Lung (tissue), 12 donors: Measurements from ENCODE around the gene MSRB3. TPM values are rescaled to one million over a fixed set of nuclear protein-coding genes. Genes with fewer than 3 reads are reported as not detected.

ENCODE experiments used
- ATAC-seq: fragments of 200-7000 bp; cut with Tn5 transposase; one replicate; pipeline ENCODE4 v1.9.1; 2020; ENCODE audit warnings: moderate number of reproducible peaks; ENCODE audit not compliant: insufficient read depth, low FRiP score
- DNase-seq, 3 donors: peaks; one replicate each; pipeline ENCODE4 v3.0.0-alpha.2; 2013 to 2017
- H3K27ac ChIP-seq, 2 donors: one replicate each; pipeline ENCODE4 v1.5.1; 2013; ENCODE audit warnings: mild to moderate bottlenecking in 2 of 2, moderate library complexity in 2 of 2, control low read depth in 1 of 2, inconsistent platforms in 1 of 2, low read depth in 1 of 2, low read length in 1 of 2
- H3K27me3 ChIP-seq, 3 donors: one replicate each; pipeline ENCODE4 v1.5.1; 2013; ENCODE audit warnings: low read length in 2 of 3; ENCODE audit not compliant: control insufficient read depth in 3 of 3, insufficient read depth in 3 of 3
- H3K36me3 ChIP-seq, 4 donors: one replicate each; pipeline ENCODE4 v1.5.1; 2013; ENCODE audit warnings: low read length in 4 of 4, mild to moderate bottlenecking in 1 of 4, moderate library complexity in 1 of 4; ENCODE audit not compliant: control insufficient read depth in 4 of 4, insufficient read depth in 4 of 4
- H3K4me1 ChIP-seq, 5 donors: one replicate each; pipeline ENCODE4 v1.5.1; 2013; ENCODE audit warnings: low read length in 5 of 5, mild to moderate bottlenecking in 2 of 5, moderate library complexity in 1 of 5; ENCODE audit not compliant: control insufficient read depth in 5 of 5, insufficient read depth in 5 of 5
- H3K4me3 ChIP-seq: one replicate; pipeline ENCODE4 v1.5.1; 2013; ENCODE audit warnings: mild to moderate bottlenecking, control low read depth, moderate library complexity
- H3K9ac ChIP-seq, 2 donors: one replicate each; pipeline ENCODE4 v1.5.1; 2013; ENCODE audit warnings: low read length in 2 of 2, control low read depth in 1 of 2; ENCODE audit not compliant: insufficient read depth in 1 of 2
- H3K9me3 ChIP-seq, 4 donors: one replicate each; pipeline ENCODE4 v1.5.1; 2013; ENCODE audit warnings: low read length in 3 of 4, mild to moderate bottlenecking in 1 of 4, moderate library complexity in 1 of 4; ENCODE audit not compliant: control insufficient read depth in 4 of 4, insufficient read depth in 3 of 4
- CTCF ChIP-seq: IDR thresholded peaks from 2 replicates; pipeline ENCODE4 v1.5.1; 2012; ENCODE audit warnings: mild to moderate bottlenecking; ENCODE audit errors: control extremely low read depth, extremely low read depth
- WGBS, 2 donors: extraction: QIAGEN DNeasy Blood & Tissue Kit; methylation state at CpG; one replicate each; pipeline ENCODE4 v1.1.7; 2013; 5-methylcytosine and 5-hydroxymethylcytosine counted together
- polyA plus RNA-seq, 2 donors: library from polyadenylated mRNA; stranded (reverse); fragments of 200-250 nt; gene quantifications; one replicate each; pipeline ENCODE4 v1.2.1, GENCODE V29; 2013
- total RNA-seq, 2 donors: library from RNA; depleted of rRNA in 1 of 2; stranded (reverse); fragments of >200 nt in 1 of 2; gene quantifications; one replicate each; pipeline ENCODE4 v1.2.1, GENCODE V29; 2014 to 2021
- donor health status: control.
- donor health status: control.
- donor health status: Bipolar disorder and iron deficiency.
- donor health status: healthy.
- donor health status: DM: yes; HTN: yes; CAD: no.

The MSRB3 gene
- total and polyA plus RNA-seq, 4 donors, result 11.5 to 41.5 (median 28.3) TPM

- Histone ChIP-seq H3K27me3 (no peaks in the 10 kb centered on the region), H3K27ac (no peak overlapping the region), H3K4me1 (no peaks in the 10 kb centered on the region), H3K9ac (no peak overlapping the region), H3K9me3 (no peaks in the 10 kb centered on the region), H3K4me3 (no peak overlapping the region), H3K36me3 (peaks cover 0 to 9% (median 5%) of the 10 kb centered on the region in 4 donors)
- no peak for DNase-seq
- 77 to 87% methylated on average over 1 of the region's 1 CpG for WGBS, 2 donors
- no peak for ATAC-seq
- TF ChIP-seq CTCF, result no peak
Measured at GRCh38 chr12:65252515-65252914, 26.0 kb upstream of the MSRB3 start.

GRCh38 chr12:65257986-65258385 is 20.5 kb upstream of the MSRB3 start:
- TF ChIP-seq CTCF, result no peak

GRCh38 chr12:65259501-65259900 is 19.0 kb upstream of the MSRB3 start:
- no peaks in the 10 kb centered on the region for H3K27me3 ChIP-seq
- H3K4me1 ChIP-seq, result no peaks in the 10 kb centered on the region
- no peak overlapping the region for H3K9ac ChIP-seq
- no peak overlapping the region for H3K4me3 ChIP-seq
- H3K36me3 ChIP-seq, result no peaks in the 10 kb centered on the region
- H3K27ac ChIP-seq, result no peak overlapping the region
- DNase-seq (no peak), ATAC-seq (no peak)
- no peaks in the 10 kb centered on the region for H3K9me3 ChIP-seq
- TF ChIP-seq CTCF, result no peak

More at GRCh38 chr12:65257986-65258385, 20.5 kb upstream of the MSRB3 start:
- ATAC-seq, result no peak
- Histone ChIP-seq H3K9me3 (no peaks in the 10 kb centered on the region), H3K27me3 (no peaks in the 10 kb centered on the region), H3K36me3 (no peaks in the 10 kb centered on the region), H3K4me3 (no peak overlapping the region), H3K27ac (no peak overlapping the region), H3K4me1 (no peaks in the 10 kb centered on the region), H3K9ac (no peak overlapping the region)
- no peak for DNase-seq

DNA sequence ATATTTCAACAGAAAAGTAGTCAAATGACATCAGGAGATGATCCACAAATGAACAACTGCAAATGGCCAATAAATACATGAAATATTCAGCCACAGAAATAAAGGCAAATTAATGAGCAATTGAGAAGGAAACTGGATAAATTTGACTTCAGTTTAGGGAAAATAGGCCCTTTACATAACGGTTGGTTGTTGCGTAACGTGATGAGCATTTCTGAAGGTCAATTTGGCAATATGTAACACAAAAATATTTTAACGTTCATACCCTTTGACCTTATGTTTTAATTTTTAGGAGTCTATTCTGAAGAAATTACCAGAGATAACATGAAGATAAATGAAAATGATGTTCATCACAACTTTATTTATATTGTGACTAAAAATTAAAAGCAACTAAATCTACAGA is 14.7 kb upstream of the MSRB3 start:
- ATAC-seq (no peak), DNase-seq (peak in 2 of 3 donors; percentile 15 to 37)
- Histone ChIP-seq H3K27ac (no peak overlapping the region), H3K9ac (no peak overlapping the region), H3K27me3 (peaks cover 0 to 3% (median 0%) of the 10 kb centered on the region in 3 donors), H3K4me3 (no peak overlapping the region), H3K36me3 (no peaks in the 10 kb centered on the region), H3K9me3 (no peaks in the 10 kb centered on the region), H3K4me1 (no peaks in the 10 kb centered on the region)
- WGBS, 2 donors, result 48 to 69% methylated on average over 4 of the region's 4 CpGs
- TF ChIP-seq CTCF, result no peak
